NCI-H1092 (cell line): Measurements from ENCODE around the gene MPDU1.
"Not testable (repeated sequence)": the region's sequence is repeated elsewhere in the genome, so short reads cannot be mapped to it uniquely, and the experiment has no call there.

Experiments
- DNase-seq: peaks from one replicate; lab custom pipeline; 2025; lab: John Stamatoyannopoulos, UW

MPDU1 gene

GRCh38 chr17:7614425-7615264, 31.0 kb downstream of the MPDU1 start, which contains the start of gene FXR2:
TSS of gene FXR2 (minus strand) at chr17:7614897. CDS start at chr17:7614532, 365 bp downstream.
- peak; percentile 98 for DNase-seq

- no peak for DNase-seq
These were observed 31.7 kb downstream of the MPDU1 start for GRCh38 chr17:7615265-7615747.

- no peak for DNase-seq
These were observed 35.0 kb downstream of the MPDU1 start for GRCh38 chr17:7618608-7619007.

- no peak for DNase-seq
These were observed 37.2 kb downstream of the MPDU1 start for GRCh38 chr17:7620835-7621234.

- no peak for DNase-seq
These were observed 40.0 kb downstream of the MPDU1 start for GRCh38 chr17:7623661-7624060.

- DNase-seq, result not testable (repeated sequence)
These were observed 42.1 kb downstream of the MPDU1 start for GRCh38 chr17:7625749-7626148.

GRCh38 chr17:7626307-7626706, 42.7 kb downstream of the MPDU1 start:
- DNase-seq, result no peak

- DNase-seq, result no peak
These were observed 43.3 kb downstream of the MPDU1 start for GRCh38 chr17:7626956-7627249.

- DNase-seq, result peak; percentile 80
These were observed 43.8 kb downstream of the MPDU1 start, which contains the start of gene SAT2 for GRCh38 chr17:7627250-7628121. TSS of gene SAT2 (minus strand) at chr17:7627821. CDS start at chr17:7627635, 186 bp downstream.

GRCh38 chr17:7629939-7630571, 46.4 kb downstream of the MPDU1 start, which contains the start of gene SHBG:
TSS of gene SHBG (plus strand) at chr17:7630135. CDS start at chr17:7630173, 38 bp downstream.
- no peak for DNase-seq

- DNase-seq, result no peak
These were observed 48.0 kb downstream of the MPDU1 start for GRCh38 chr17:7631398-7632380.

GRCh38 chr17:7632492-7632894, 48.8 kb downstream of the MPDU1 start:
- DNase-seq, result no peak

GRCh38 chr17:7633093-7633492, 49.4 kb downstream of the MPDU1 start:
- DNase-seq, result no peak

- peak; percentile 48 for DNase-seq
These were observed 50.7 kb downstream of the MPDU1 start for GRCh38 chr17:7634384-7634783.

GRCh38 chr17:7636163-7636562, 52.5 kb downstream of the MPDU1 start:
- no peak for DNase-seq
